Activated CD4-positive, alpha-beta memory T cell treated with anti-CD3 and anti-CD28 coated beads for 36 hours (primary cell): Measurements from ENCODE around the gene HYAL3. TPM values are rescaled to one million over a fixed set of nuclear protein-coding genes. Genes with fewer than 3 reads are reported as not detected.

Source experiments
- total RNA-seq, 2 experiments: library from RNA; stranded (reverse); gene quantifications; one replicate each; pipeline ENCODE4 v1.2.3, GENCODE V29; 2021

The HYAL3 gene
- total RNA-seq, 2 experiments from 2014 or later, result 2.5 to 4.0 TPM

Other genes starting within 250 kb of the HYAL3 start
- 100 to 1,000 TPM in 1 of 2 experiments, 10 to 100 TPM in 1; 95.2 to 107 TPM for gene RBM5, start 210.5 kb downstream of the HYAL3 start, total RNA-seq
- gene SEMA3F, start 144.1 kb downstream of the HYAL3 start, total RNA-seq, result under 1 TPM; 0.17 to 0.19 TPM
- gene GNAT1, start 107.8 kb downstream of the HYAL3 start, total RNA-seq, result not detected
- not detected for gene SLC38A3, start 94.1 kb downstream of the HYAL3 start, total RNA-seq
- 100 to 1,000 TPM; 346 to 349 TPM for gene GNAI2, start 63.2 kb downstream of the HYAL3 start, total RNA-seq
- gene SEMA3B, start 30.3 kb downstream of the HYAL3 start, total RNA-seq, result under 1 TPM; 0.86 to 0.97 TPM
- gene LSMEM2, start 20.3 kb downstream of the HYAL3 start, total RNA-seq, result not detected
- gene IFRD2, start 7.0 kb downstream of the HYAL3 start, total RNA-seq, result 100 to 1,000 TPM; 111 to 112 TPM
- 10 to 100 TPM; 18.8 to 19.6 TPM for gene NAA80, start within 50 bp of the HYAL3 start, total RNA-seq
- under 1 TPM in 1 of 2 experiments, not detected in 1; 0.14 TPM for gene HYAL1, start 4.2 kb upstream of the HYAL3 start, total RNA-seq
- gene HYAL2, start 23.3 kb upstream of the HYAL3 start, total RNA-seq, result 1 to 10 TPM; 4.8 to 5.7 TPM
- 10 to 100 TPM; 18.7 to 19.7 TPM for gene TUSC2, start 28.8 kb upstream of the HYAL3 start, total RNA-seq
- 10 to 100 TPM; 48.8 to 52.6 TPM for gene RASSF1, start 41.4 kb upstream of the HYAL3 start, total RNA-seq
- under 1 TPM; 0.94 to 1.00 TPM for gene ZMYND10, start 46.3 kb upstream of the HYAL3 start, total RNA-seq
- 10 to 100 TPM; 33.2 to 35.8 TPM for gene NPRL2, start 51.4 kb upstream of the HYAL3 start, total RNA-seq
- gene CYB561D2, start 51.5 kb upstream of the HYAL3 start, total RNA-seq, result 10 to 100 TPM; 17.8 to 20.1 TPM
- 10 to 100 TPM; 16.0 TPM for gene TMEM115, start 60.1 kb upstream of the HYAL3 start, total RNA-seq
- gene CACNA2D2, start 204.2 kb upstream of the HYAL3 start, total RNA-seq, result under 1 TPM; 0.63 to 0.69 TPM